ENCODE measurements around the gene ZFYVE28.

- TF ChIP-seq POLR2A (IDR thresholded peaks at IDR 0.05) (no peak), CTCF (IDR thresholded peaks at IDR 0.05) (no peak)
Measured at GRCh38 chr4:2306773-2307410, 111.6 kb downstream of the ZFYVE28 start.

Data from body of pancreas (tissue), 4 donors.